Stomach (tissue), 9 donors: ENCODE results near the gene LIFR. TPM values are rescaled to one million over a fixed set of nuclear protein-coding genes. Genes with fewer than 3 reads are reported as not detected.

ENCODE experiments used
- DNase-seq, 2 donors: peaks; one replicate each; pipeline versions ENCODE4 v3.0.0 to v3.0.0-alpha.2; 2013 to 2019
- H3K27ac ChIP-seq, 5 donors: fragments of 200-600 bp in 4 of 5; sonication (generic) in 4 of 5; one replicate each; pipeline ENCODE4 v1.5.1; 2013 to 2019; ENCODE audit warnings: mild to moderate bottlenecking in 1 of 5, moderate library complexity in 1 of 5
- H3K27me3 ChIP-seq, 3 donors: fragments of 200-600 bp; sonication (generic); one replicate each; pipeline ENCODE4 v1.5.1; 2017 to 2019; ENCODE audit warnings: mixed run types in 1 of 3
- H3K36me3 ChIP-seq, 4 donors: fragments of 200-600 bp; sonication (generic); 1 replicate in 3 of 4; 2 replicates in 1 of 4; pipeline ENCODE4 v1.5.1; 2016 to 2019
- H3K4me1 ChIP-seq, 4 donors: fragments of 200-600 bp; sonication (generic); one replicate each; pipeline ENCODE4 v1.5.1; 2016 to 2019
- H3K4me3 ChIP-seq, 4 donors: fragments of 200-600 bp; sonication (generic) in 3 of 4; one replicate each; pipeline ENCODE4 v1.5.1; 2016 to 2019; ENCODE audit warnings: mild to moderate bottlenecking in 1 of 4
- H3K9me3 ChIP-seq, 4 donors: fragments of 200-600 bp; sonication (generic); one replicate each; pipeline ENCODE4 v1.5.1; 2016 to 2019
- EP300 ChIP-seq: sonication (generic); formaldehyde crosslinking; IDR thresholded peaks from one replicate; pipeline ENCODE4 v1.6.1; 2017; ENCODE audit warnings: antibody characterized with exemption
- POLR2A ChIP-seq, 4 donors: fragments of 450-650 bp; IDR thresholded peaks; one replicate each; pipeline ENCODE4 v1.6.1; 2016; ENCODE audit warnings: antibody characterized with exemption in 4 of 4, control low read depth in 2 of 4, mild to moderate bottlenecking in 1 of 4, moderate library complexity in 1 of 4
- POLR2AphosphoS5 ChIP-seq, 3 donors: sonication (generic); formaldehyde crosslinking; IDR thresholded peaks; one replicate each; pipeline ENCODE4 v1.6.1; 2016; ENCODE audit warnings: antibody characterized with exemption in 3 of 3
- WGBS, 5 donors: extraction: QIAGEN DNeasy Blood & Tissue Kit in 3 of 5; methylation state at CpG; one replicate each; pipeline versions ENCODE4 v1.1.5 to v1.1.7; 2013 to 2018; 5-methylcytosine and 5-hydroxymethylcytosine counted together
- intact Hi-C: fragments of 100-400 bp; cut with DNase I; formaldehyde crosslinking; loops from one replicate; pipeline ENCODE4 v1.15.1; 2023; ENCODE audit warnings: low total_unique reads
- polyA plus RNA-seq, 3 donors: library from polyadenylated mRNA; stranded (reverse); fragments of 200-250 nt; gene quantifications; one replicate each; pipeline ENCODE4 v1.2.3, GENCODE V29; 2013
- total RNA-seq, 5 donors: library from RNA; depleted of rRNA; stranded (reverse); fragments of >200 nt; gene quantifications; one replicate each; pipeline versions ENCODE4 v1.1.0 to v1.2.3, GENCODE V29; 2014 to 2016
- TF ChIP-seq, protein P1 (sequence below), 7 experiments: fragments of 450-650 bp in 4 of 7; fragments of 200-600 bp in 3 of 7; sonication (generic) in 3 of 7; IDR thresholded peaks; one replicate each; pipeline ENCODE4 v1.5.1; 2016 to 2019; ENCODE audit warnings: antibody characterized with exemption in 7 of 7, control low read depth in 2 of 7, mild to moderate bottlenecking in 1 of 7
- donor health status: healthy with polysubstance abuse.
- donor health status: Bipolar disorder and iron deficiency.
- donor health status: healthy.

The LIFR gene
- total and polyA plus RNA-seq, 8 donors: 6.2 to 259 (median 45.1) TPM

GRCh38 chr5:38468978-38469706 lies 87.3 kb downstream of the LIFR start:
- Histone ChIP-seq H3K36me3 (no peaks in the 10 kb centered on the region), H3K27me3 (peaks cover 0 to 6% (median 0%) of the 10 kb centered on the region in 3 donors), H3K9me3 (no peaks in the 10 kb centered on the region), H3K27ac (peak overlapping the region; percentile 49 to 87 (median 83)), H3K4me1 (peaks cover 21 to 59% (median 38%) of the 10 kb centered on the region in 4 donors), H3K4me3 (peak overlapping the region in 1 of 4 donors; percentile 1)
- intact Hi-C loops: no loop called here
- TF ChIP-seq, protein P1, sequence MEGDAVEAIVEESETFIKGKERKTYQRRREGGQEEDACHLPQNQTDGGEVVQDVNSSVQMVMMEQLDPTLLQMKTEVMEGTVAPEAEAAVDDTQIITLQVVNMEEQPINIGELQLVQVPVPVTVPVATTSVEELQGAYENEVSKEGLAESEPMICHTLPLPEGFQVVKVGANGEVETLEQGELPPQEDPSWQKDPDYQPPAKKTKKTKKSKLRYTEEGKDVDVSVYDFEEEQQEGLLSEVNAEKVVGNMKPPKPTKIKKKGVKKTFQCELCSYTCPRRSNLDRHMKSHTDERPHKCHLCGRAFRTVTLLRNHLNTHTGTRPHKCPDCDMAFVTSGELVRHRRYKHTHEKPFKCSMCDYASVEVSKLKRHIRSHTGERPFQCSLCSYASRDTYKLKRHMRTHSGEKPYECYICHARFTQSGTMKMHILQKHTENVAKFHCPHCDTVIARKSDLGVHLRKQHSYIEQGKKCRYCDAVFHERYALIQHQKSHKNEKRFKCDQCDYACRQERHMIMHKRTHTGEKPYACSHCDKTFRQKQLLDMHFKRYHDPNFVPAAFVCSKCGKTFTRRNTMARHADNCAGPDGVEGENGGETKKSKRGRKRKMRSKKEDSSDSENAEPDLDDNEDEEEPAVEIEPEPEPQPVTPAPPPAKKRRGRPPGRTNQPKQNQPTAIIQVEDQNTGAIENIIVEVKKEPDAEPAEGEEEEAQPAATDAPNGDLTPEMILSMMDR (IDR thresholded peaks at IDR 0.05): no peak
- peak; percentile 93 for TF ChIP-seq EP300
- TF ChIP-seq POLR2A (IDR thresholded peaks at IDR 0.05): no peak
- peak in 2 of 3 donors; percentile 66 to 91 for TF ChIP-seq POLR2AphosphoS5 (IDR thresholded peaks at IDR 0.05)
- DNase-seq: peak in 1 of 2 donors; percentile 80
- WGBS, 5 donors: 51 to 84% (median 55%) methylated on average over 18 of the region's 18 CpGs

- Histone ChIP-seq H3K27me3 (peaks cover 0 to 6% (median 0%) of the 10 kb centered on the region in 3 donors), H3K9me3 (no peaks in the 10 kb centered on the region), H3K4me3 (no peak overlapping the region), H3K4me1 (peaks cover 27 to 66% (median 47%) of the 10 kb centered on the region in 4 donors), H3K27ac (peak overlapping the region in 4 of 5 donors; percentile 78 to 87 (median 84)), H3K36me3 (no peaks in the 10 kb centered on the region)
- peak in 1 of 3 donors; percentile 64 for TF ChIP-seq POLR2AphosphoS5 (IDR thresholded peaks at IDR 0.05)
- TF ChIP-seq, protein P1 (IDR thresholded peaks at IDR 0.05): no peak
- 69 to 89% (median 84%) methylated on average over 11 to 12 of the region's 12 CpGs for WGBS, 5 donors
- DNase-seq: peak in 1 of 2 donors; percentile 41
- intact Hi-C loops: no loop called here
These were observed 88.2 kb downstream of the LIFR start for GRCh38 chr5:38468202-38468673.

DNA sequence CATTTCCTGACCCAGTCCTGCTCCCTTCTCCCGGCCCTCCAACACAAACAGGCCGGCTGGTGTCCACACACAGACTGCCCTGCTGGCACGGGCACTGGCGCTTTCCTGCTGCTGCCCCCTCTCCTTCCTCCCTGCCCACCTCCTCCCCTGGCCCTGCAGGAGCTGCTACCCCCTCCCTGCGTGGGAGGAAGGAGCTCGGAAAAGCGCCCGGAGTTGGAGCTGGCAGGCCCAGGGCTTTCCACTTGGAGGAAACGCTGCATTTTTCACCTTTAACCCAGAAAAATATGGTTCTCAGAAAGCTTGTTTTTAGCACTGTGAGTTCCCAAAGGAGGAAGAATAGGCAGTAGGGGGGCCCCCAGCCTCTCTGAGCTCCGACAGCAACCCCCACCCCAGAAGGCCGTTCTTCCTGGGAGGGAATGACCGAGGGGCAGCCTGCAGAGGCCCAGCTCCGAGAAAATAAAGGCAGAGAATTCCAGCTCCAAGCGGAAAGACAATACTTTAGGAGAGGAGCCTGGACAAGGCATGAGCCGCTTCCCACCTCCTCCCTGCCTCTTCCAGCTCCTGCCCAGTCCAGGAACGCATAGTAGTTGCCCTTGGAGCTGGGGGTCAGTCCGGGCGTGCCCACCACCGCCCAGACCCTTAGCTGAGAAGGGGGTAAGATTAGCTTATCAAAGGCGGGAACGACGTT lies 88.9 kb downstream of the LIFR start:
- intact Hi-C loops: no loop called here
- Histone ChIP-seq H3K36me3 (no peaks in the 10 kb centered on the region), H3K27me3 (peaks cover 0 to 6% (median 0%) of the 10 kb centered on the region in 3 donors), H3K27ac (peak overlapping the region; percentile 13 to 87 (median 83)), H3K9me3 (no peaks in the 10 kb centered on the region), H3K4me1 (peaks cover 27 to 69% (median 52%) of the 10 kb centered on the region in 4 donors), H3K4me3 (peak overlapping the region in 1 of 4 donors; percentile 1)
- DNase-seq: peak; percentile 38 to 85
- WGBS, 5 donors: 21 to 36% (median 30%) methylated on average over 22 of the region's 22 CpGs
- TF ChIP-seq EP300 (no peak), POLR2AphosphoS5 (IDR thresholded peaks at IDR 0.05) (peak in 1 of 3 donors; percentile 10), POLR2A (IDR thresholded peaks at IDR 0.05) (no peak)
- TF ChIP-seq, protein P1 (IDR thresholded peaks at IDR 0.05): no peak

GRCh38 chr5:38466424-38467189 lies 89.8 kb downstream of the LIFR start:
- peak; percentile 34 to 67 for DNase-seq
- TF ChIP-seq POLR2A (IDR thresholded peaks at IDR 0.05): no peak
- TF ChIP-seq POLR2AphosphoS5 (IDR thresholded peaks at IDR 0.05): peak; percentile 31 to 52 (median 46)
- TF ChIP-seq EP300: peak; percentile 95
- TF ChIP-seq, protein P1 (IDR thresholded peaks at IDR 0.05): no peak
- intact Hi-C loops: no loop called here
- WGBS, 5 donors: 62 to 83% (median 71%) methylated on average over 24 of the region's 24 CpGs
- peak overlapping the region in 4 of 5 donors; percentile 78 to 87 (median 84) for H3K27ac ChIP-seq
- no peaks in the 10 kb centered on the region for H3K9me3 ChIP-seq
- H3K36me3 ChIP-seq: no peaks in the 10 kb centered on the region
- peaks cover 0 to 6% (median 0%) of the 10 kb centered on the region in 3 donors for H3K27me3 ChIP-seq
- H3K4me3 ChIP-seq: no peak overlapping the region
- peaks cover 27 to 72% (median 52%) of the 10 kb centered on the region in 4 donors for H3K4me1 ChIP-seq
